Effector memory CD8-positive, alpha-beta T cell (primary cell): ENCODE data around the gene SWT1.
"Not testable (repeated sequence)": the region's sequence is repeated elsewhere in the genome, so short reads cannot be mapped to it uniquely, and the experiment has no call there.

Experiments used
- ATAC-seq: fragments of 150-1000 bp; cut with Tn5 transposase; replicated peaks from 2 replicates; pipeline ENCODE4 v1.10.0; 2021; ENCODE audit warnings: mild to moderate bottlenecking, moderate library complexity
- DNase-seq, 3 experiments: peaks; one replicate each; pipeline ENCODE4 v3.0.0; 2021
- H3K27ac Mint-ChIP-seq, 2 donors: one replicate each; pipeline ENCODE4 v1.8.0; 2022; ENCODE audit warnings: mild to moderate bottlenecking in 2 of 2, mixed read lengths in 2 of 2, moderate library complexity in 2 of 2
- H3K27me3 Mint-ChIP-seq, 2 donors: one replicate each; pipeline ENCODE4 v1.8.0; 2022; ENCODE audit warnings: mixed read lengths in 2 of 2
- H3K36me3 Mint-ChIP-seq: one replicate; pipeline ENCODE4 v1.8.0; 2022; ENCODE audit warnings: mild to moderate bottlenecking, moderate library complexity, mixed read lengths; ENCODE audit not compliant: insufficient read depth
- H3K4me1 Mint-ChIP-seq, 2 donors: one replicate each; pipeline ENCODE4 v1.8.0; 2022; ENCODE audit warnings: low read depth in 2 of 2, mixed read lengths in 2 of 2
- H3K4me3 Mint-ChIP-seq, 2 donors: one replicate each; pipeline ENCODE4 v1.8.0; 2022; ENCODE audit warnings: mild to moderate bottlenecking in 2 of 2, mixed read lengths in 2 of 2, moderate library complexity in 2 of 2
- H3K9me3 Mint-ChIP-seq, 2 donors: one replicate each; pipeline ENCODE4 v1.8.0; 2022; ENCODE audit warnings: mixed read lengths in 2 of 2

Gene SWT1

GRCh38 chr1:185154912-185155513 is 2.0 kb upstream of the SWT1 start:
- Mint-ChIP-seq H3K27ac (peak overlapping the region; percentile 98), H3K36me3 (peaks cover 26% of the 10 kb centered on the region), H3K9me3 (no peaks in the 10 kb centered on the region), H3K27me3 (no peaks in the 10 kb centered on the region), H3K4me1 (peaks cover 14 to 34% of the 10 kb centered on the region in 2 donors), H3K4me3 (peak overlapping the region in 1 of 2 donors; percentile 99)
- DNase-seq (no peak), ATAC-seq (no peak)

- no peak for ATAC-seq
- Mint-ChIP-seq H3K4me1 (peaks cover 14 to 34% of the 10 kb centered on the region in 2 donors), H3K27me3 (no peaks in the 10 kb centered on the region), H3K36me3 (peaks cover 19% of the 10 kb centered on the region), H3K27ac (peak overlapping the region; percentile 98), H3K4me3 (peak overlapping the region; percentile 91 to 99), H3K9me3 (no peaks in the 10 kb centered on the region)
- DNase-seq: peak in 1 of 3 experiments; percentile 4
Observed at GRCh38 chr1:185155600-185156287, 1.2 kb upstream of the SWT1 start.

DNA sequence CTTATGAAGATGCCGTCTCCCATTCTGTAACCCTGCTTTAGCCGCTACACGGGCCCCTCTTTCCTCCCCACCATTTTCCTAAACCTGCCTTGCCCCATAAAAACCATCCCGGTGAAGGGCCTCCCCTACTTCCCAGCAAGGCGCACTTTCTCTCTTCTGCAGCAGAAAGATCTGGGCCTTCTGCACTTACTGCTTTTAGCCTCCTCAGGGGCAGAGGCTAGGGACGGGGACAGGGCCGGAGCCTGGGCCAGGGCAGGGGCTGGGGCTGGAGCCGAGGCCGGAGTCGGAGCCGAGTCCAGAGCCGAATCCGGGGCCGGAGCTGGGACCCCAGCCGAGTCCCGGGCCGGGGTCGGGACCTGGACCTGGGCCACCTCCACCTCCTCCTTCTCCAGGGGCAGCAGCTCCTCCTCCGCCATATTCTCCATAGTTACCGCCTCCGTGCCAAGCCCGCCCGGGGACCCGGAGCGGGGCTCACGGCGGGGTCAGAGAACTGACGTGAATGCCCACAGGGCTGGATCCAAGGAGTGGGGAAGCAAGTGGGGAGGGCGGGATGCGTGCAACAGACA is 596 bp upstream of the SWT1 start:
- H3K4me1 Mint-ChIP-seq: peaks cover 14 to 34% of the 10 kb centered on the region in 2 donors

DNA sequence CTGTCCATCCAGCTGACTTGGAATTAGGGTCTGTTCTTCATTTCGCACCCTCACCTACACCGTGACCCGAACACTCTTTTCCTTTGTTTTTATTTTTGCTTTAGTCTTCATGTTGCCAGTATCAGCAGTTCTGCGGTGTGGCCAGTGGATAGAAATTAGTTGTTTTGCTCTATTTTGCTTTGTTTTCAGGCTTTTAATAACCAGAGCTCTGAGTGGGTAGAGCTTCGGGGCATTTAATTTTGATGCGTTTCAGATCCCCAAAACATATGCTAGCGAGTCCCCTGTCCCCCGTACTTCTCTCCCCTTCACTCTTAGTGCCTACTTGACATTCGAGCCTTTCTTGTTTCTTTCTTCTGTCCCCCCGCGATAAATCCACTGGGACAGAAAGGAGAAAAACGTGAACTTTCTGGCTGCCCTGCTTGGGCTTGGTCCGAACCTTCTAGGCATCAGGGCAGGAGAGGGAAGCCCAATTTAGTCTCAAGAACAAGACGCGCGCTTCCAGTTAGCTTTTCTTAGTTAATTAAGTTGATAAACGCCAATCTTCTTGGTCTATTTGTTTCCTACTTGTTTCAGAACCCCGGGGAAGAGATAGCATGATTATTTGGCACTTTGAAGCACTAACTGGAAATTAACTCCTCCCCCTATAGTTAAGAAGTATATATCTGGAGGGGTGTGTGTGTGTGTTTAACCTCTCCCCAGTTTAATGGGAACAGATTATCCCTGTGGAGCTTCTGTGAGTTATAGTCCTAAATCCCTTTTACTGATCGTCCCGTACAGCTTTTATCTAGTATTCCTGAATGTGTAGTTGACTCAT is 839 bp downstream of the SWT1 start:
- Mint-ChIP-seq H3K4me3 (peak overlapping the region; percentile 91 to 99), H3K4me1 (peaks cover 12 to 28% of the 10 kb centered on the region in 2 donors), H3K27ac (peak overlapping the region; percentile 98), H3K9me3 (no peaks in the 10 kb centered on the region), H3K27me3 (no peaks in the 10 kb centered on the region), H3K36me3 (peaks cover 19% of the 10 kb centered on the region)
- no peak for ATAC-seq
- no peak for DNase-seq

More for the DNA sequence above, 596 bp upstream of the SWT1 start:
- H3K36me3 Mint-ChIP-seq: peaks cover 19% of the 10 kb centered on the region
- no peaks in the 10 kb centered on the region for H3K27me3 Mint-ChIP-seq
- ATAC-seq: peak; percentile 29
- no peak for DNase-seq
- H3K9me3 Mint-ChIP-seq: no peaks in the 10 kb centered on the region
- H3K27ac Mint-ChIP-seq: peak overlapping the region; percentile 98
- H3K4me3 Mint-ChIP-seq: peak overlapping the region; percentile 91 to 99

DNA sequence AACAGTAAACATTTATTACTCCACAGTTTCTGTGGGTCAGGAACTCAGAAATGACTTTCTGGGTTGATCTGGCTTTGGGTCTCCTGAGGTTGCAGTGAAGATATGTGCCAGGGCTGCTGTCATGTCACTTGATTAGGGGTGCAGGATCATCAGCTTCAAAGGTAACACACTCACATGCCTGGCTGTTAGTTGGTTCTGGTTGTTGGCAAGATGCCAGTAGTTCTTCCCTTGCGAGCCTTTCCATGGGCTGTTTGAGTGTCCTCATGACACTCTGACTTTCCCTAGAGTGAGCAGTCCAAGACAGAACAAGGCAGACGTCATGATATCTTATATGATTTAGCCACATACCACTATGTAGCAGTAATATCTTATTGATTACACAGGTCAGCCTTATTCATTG is 1.8 kb downstream of the SWT1 start:
- ATAC-seq (no peak), DNase-seq (no peak)
- no peak overlapping the region for H3K27ac Mint-ChIP-seq
- H3K9me3 Mint-ChIP-seq: no peaks in the 10 kb centered on the region
- H3K27me3 Mint-ChIP-seq: no peaks in the 10 kb centered on the region
- H3K4me1 Mint-ChIP-seq: peaks cover 12 to 24% of the 10 kb centered on the region in 2 donors
- H3K4me3 Mint-ChIP-seq: no peak overlapping the region
- peaks cover 19% of the 10 kb centered on the region for H3K36me3 Mint-ChIP-seq

- H3K4me3 Mint-ChIP-seq: no peak overlapping the region
- H3K9me3 Mint-ChIP-seq: no peaks in the 10 kb centered on the region
- H3K4me1 Mint-ChIP-seq: peaks cover 12 to 24% of the 10 kb centered on the region in 2 donors
- DNase-seq (no peak), ATAC-seq (no peak)
- no peaks in the 10 kb centered on the region for H3K27me3 Mint-ChIP-seq
- peaks cover 21% of the 10 kb centered on the region for H3K36me3 Mint-ChIP-seq
- peak overlapping the region in 1 of 2 donors; percentile 1 for H3K27ac Mint-ChIP-seq
Observed at GRCh38 chr1:185159966-185160365, 3.0 kb downstream of the SWT1 start.

DNA sequence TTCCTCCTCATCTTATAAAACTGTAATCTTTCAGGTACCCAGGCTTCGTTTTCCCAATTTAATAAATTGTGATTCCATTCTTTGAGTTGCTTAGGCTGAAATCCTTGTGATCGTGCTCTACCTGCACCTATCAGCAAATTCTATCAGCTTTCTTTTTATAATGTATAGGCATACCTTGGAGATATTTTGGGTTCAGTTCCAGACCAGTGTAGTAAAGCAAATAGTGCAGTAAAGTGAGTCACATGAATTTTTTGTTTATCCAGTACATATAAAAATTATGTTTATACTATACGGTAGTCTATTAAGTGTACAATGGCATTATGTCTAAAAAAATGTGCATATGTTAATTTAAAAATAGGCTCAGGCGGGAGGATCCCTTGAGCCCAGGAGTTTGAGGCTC is 5.5 kb downstream of the SWT1 start:
- Mint-ChIP-seq H3K27me3 (no peaks in the 10 kb centered on the region), H3K4me3 (no peak overlapping the region), H3K27ac (no peak overlapping the region), H3K4me1 (peaks cover 7 to 9% of the 10 kb centered on the region in 2 donors), H3K36me3 (peaks cover 9% of the 10 kb centered on the region), H3K9me3 (no peaks in the 10 kb centered on the region)
- no peak for DNase-seq
- no peak for ATAC-seq

GRCh38 chr1:185166106-185166505 is 9.1 kb downstream of the SWT1 start:
- Mint-ChIP-seq H3K4me1 (peaks cover 0 to 2% of the 10 kb centered on the region in 2 donors), H3K27ac (no peak overlapping the region), H3K36me3 (peaks cover 11% of the 10 kb centered on the region), H3K27me3 (no peaks in the 10 kb centered on the region), H3K9me3 (no peaks in the 10 kb centered on the region), H3K4me3 (no peak overlapping the region)
- DNase-seq (no peak), ATAC-seq (no peak)

DNA sequence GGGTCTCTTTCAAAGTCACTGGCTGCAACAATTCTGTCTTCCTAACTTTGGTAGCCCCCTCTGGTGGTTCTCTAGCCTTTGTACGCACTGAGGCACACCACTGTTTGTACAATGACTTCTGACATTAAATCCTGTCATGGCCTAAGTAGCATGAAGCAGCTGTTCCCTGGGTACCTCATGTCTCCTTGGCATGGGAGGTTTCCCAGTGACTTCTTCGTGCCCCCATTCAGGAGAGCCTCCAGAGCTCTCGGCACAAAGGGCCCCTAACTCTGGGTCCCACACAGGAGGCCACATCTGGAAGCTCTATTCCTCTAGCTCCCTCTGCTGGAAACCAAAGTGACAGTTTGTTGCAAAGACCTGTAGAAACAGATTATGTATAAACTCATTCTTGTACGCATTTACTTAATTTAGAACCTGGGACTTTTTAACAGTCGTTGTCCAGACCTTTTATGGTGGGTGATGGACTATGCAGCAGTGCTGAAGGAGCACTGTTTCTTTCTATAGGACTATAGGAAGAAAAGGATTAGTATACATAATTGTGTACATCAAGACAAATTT is 13.4 kb downstream of the SWT1 start:
- DNase-seq (peak; percentile 19 to 44 (median 30)), ATAC-seq (peak; percentile 81)
- H3K9me3 Mint-ChIP-seq: no peaks in the 10 kb centered on the region
- H3K4me3 Mint-ChIP-seq: no peak overlapping the region
- H3K27me3 Mint-ChIP-seq: no peaks in the 10 kb centered on the region
- peaks cover 15% of the 10 kb centered on the region for H3K36me3 Mint-ChIP-seq
- peak overlapping the region in 1 of 2 donors; percentile 13 for H3K27ac Mint-ChIP-seq
- peaks cover 0 to 4% of the 10 kb centered on the region in 2 donors for H3K4me1 Mint-ChIP-seq

DNA sequence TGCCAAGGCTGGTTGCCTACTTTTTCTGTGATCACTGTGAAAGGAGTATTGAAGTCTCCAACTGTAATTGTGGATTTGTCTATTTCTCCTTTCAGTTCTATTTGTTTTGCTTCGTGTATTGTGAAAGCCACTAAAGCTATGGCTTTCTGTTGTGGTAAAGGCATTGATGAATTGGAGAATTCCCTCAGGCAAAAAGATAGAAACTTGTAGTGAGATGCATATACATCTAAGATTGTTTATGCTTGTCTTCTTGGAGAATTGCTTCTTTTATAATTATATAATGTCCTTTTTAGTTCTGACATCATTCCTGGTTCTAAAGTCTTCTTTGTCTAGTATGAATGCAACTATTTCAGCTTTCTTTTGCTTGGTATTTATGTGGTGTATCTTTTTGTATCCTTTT is 36.8 kb downstream of the SWT1 start:
- no peak overlapping the region for H3K27ac Mint-ChIP-seq
- peaks cover 2% of the 10 kb centered on the region for H3K36me3 Mint-ChIP-seq
- no peak for DNase-seq
- no peaks in the 10 kb centered on the region for H3K27me3 Mint-ChIP-seq
- no peak overlapping the region for H3K4me3 Mint-ChIP-seq
- no peak for ATAC-seq
- H3K4me1 Mint-ChIP-seq: no peaks in the 10 kb centered on the region
- H3K9me3 Mint-ChIP-seq: peaks cover 0 to 7% of the 10 kb centered on the region in 2 donors

DNA sequence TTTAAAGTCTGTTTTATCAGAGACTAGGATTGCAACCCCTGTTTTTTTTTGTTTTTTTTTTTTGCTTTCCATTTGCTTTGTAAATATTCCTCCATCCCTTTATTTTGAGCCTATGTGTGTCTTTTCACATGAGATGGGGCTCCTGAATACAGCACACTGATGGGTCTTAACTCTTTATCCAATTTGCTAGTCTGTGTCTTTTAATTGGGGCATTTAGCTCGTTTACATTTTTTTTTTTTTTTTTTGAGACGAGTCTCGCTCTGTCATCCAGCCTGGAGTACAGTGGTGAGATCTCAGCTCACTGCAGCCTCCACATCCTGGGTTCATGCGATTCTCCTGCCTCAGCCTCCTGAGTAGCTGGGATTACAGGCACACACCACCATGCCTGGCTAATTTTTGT is 41.7 kb downstream of the SWT1 start:
- not testable (repeated sequence) for H3K4me1 Mint-ChIP-seq, H3K36me3 Mint-ChIP-seq, H3K27ac Mint-ChIP-seq, ATAC-seq, H3K4me3 Mint-ChIP-seq, DNase-seq, H3K27me3 Mint-ChIP-seq
- peaks cover 0 to 17% of the 10 kb centered on the region in 2 donors for H3K9me3 Mint-ChIP-seq

DNA sequence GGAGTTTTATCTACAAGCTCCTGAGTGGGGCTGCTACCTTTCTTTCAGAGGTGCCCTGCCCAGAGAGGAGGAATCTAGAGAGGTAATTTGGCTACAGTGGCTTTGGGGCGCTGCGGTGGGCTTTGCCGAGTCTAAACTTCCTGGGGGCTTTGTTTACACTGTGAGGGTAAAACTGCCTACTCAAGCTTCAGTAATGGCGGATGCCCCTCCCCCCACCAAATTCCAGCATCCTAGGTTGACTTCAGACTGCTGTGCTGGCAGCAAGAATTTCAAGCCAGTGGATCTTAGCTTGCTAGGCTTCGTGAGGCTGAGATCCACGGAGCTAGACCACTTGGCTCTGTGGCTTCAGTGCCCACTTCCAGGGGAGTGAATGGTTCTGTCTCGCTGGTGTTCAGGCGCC is 43.9 kb downstream of the SWT1 start:
- Mint-ChIP-seq H3K27me3 (no peaks in the 10 kb centered on the region), H3K27ac (no peak overlapping the region), H3K4me3 (no peak overlapping the region), H3K36me3 (peaks cover 2% of the 10 kb centered on the region), H3K4me1 (no peaks in the 10 kb centered on the region), H3K9me3 (peaks cover 0 to 17% of the 10 kb centered on the region in 2 donors)
- DNase-seq: no peak
- ATAC-seq: no peak

DNA sequence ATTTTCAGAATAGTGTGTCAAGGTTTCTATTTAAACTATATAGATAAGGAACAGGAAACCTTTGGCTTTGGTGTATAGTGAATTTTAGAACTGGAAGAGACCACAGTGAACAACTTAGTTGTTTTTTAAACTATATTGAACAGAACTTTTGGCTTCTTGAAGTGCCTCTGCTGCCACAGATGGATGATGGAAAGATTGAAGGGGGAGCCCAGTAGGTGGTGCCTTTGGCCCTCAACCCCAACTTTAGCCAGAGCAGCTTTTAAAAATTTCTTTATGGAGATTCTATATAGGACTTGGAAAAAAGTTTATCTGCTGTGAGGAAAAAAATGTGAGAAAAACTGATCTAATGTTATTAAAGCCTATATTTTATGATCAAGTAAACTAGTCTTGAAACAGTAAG is 50.2 kb downstream of the SWT1 start:
- DNase-seq (no peak), ATAC-seq (no peak)
- Mint-ChIP-seq H3K9me3 (no peaks in the 10 kb centered on the region), H3K4me1 (no peaks in the 10 kb centered on the region), H3K36me3 (no peaks in the 10 kb centered on the region), H3K4me3 (no peak overlapping the region), H3K27me3 (no peaks in the 10 kb centered on the region), H3K27ac (no peak overlapping the region)
